ENCODE measurements around the gene PPARGC1A. TPM values are rescaled to one million over a fixed set of nuclear protein-coding genes. Genes with fewer than 3 reads are reported as not detected.

Gene PPARGC1A
- total RNA-seq, 3 donors from 2014 or later, result 4.0 to 7.9 (median 6.1) TPM

- intact Hi-C loops (cut with DNase I; ENCODE audit: low total_unique reads), result no loop called here
- Histone ChIP-seq H3K9me3 (no peaks in the 10 kb centered on the region), H3K4me3 (no peak overlapping the region), H3K4me1 (no peaks in the 10 kb centered on the region), H3K27ac (no peak overlapping the region), H3K36me3 (no peaks in the 10 kb centered on the region), H3K27me3 (no peaks in the 10 kb centered on the region)
- no peak for TF ChIP-seq POLR2AphosphoS5 (IDR thresholded peaks at IDR 0.05)
- no peak for TF ChIP-seq POLR2A (IDR thresholded peaks at IDR 0.05)
- no peak for TF ChIP-seq CTCF (IDR thresholded peaks at IDR 0.05)
- DNase-seq (ENCODE audit: low spot score in 2 of 2), result no peak
Measured at GRCh38 chr4:23828020-23828715, 61.7 kb downstream of the PPARGC1A start.

GRCh38 chr4:23822181-23822580 lies 67.7 kb downstream of the PPARGC1A start:
- no peaks in the 10 kb centered on the region for H3K36me3 ChIP-seq
- no peaks in the 10 kb centered on the region for H3K4me1 ChIP-seq
- no peak for TF ChIP-seq POLR2AphosphoS5 (IDR thresholded peaks at IDR 0.05)
- no peak for TF ChIP-seq CTCF (IDR thresholded peaks at IDR 0.05)
- TF ChIP-seq POLR2A (IDR thresholded peaks at IDR 0.05), result no peak
- H3K4me3 ChIP-seq, result no peak overlapping the region
- H3K27me3 ChIP-seq, result no peaks in the 10 kb centered on the region
- intact Hi-C loops (cut with DNase I; ENCODE audit: low total_unique reads), result no loop called here
- no peak for DNase-seq (ENCODE audit: low spot score in 2 of 2)
- H3K27ac ChIP-seq, result no peak overlapping the region
- no peaks in the 10 kb centered on the region for H3K9me3 ChIP-seq

- no peaks in the 10 kb centered on the region for H3K9me3 ChIP-seq
- intact Hi-C loops (cut with DNase I; ENCODE audit: low total_unique reads), result no loop called here
- no peaks in the 10 kb centered on the region for H3K27me3 ChIP-seq
- H3K27ac ChIP-seq, result no peak overlapping the region
- no peak for TF ChIP-seq POLR2A (IDR thresholded peaks at IDR 0.05)
- TF ChIP-seq CTCF (IDR thresholded peaks at IDR 0.05), result no peak
- TF ChIP-seq POLR2AphosphoS5 (IDR thresholded peaks at IDR 0.05), result no peak
- no peak overlapping the region for H3K4me3 ChIP-seq
- no peaks in the 10 kb centered on the region for H3K4me1 ChIP-seq
- DNase-seq (ENCODE audit: low spot score in 2 of 2), result no peak
- H3K36me3 ChIP-seq, result no peaks in the 10 kb centered on the region
Measured at GRCh38 chr4:23819041-23819511, 70.8 kb downstream of the PPARGC1A start.

- H3K9me3 ChIP-seq, result no peaks in the 10 kb centered on the region
- TF ChIP-seq POLR2A (IDR thresholded peaks at IDR 0.05) (no peak), POLR2AphosphoS5 (IDR thresholded peaks at IDR 0.05) (no peak), CTCF (IDR thresholded peaks at IDR 0.05) (no peak)
- no peaks in the 10 kb centered on the region for H3K27me3 ChIP-seq
- no peak overlapping the region for H3K4me3 ChIP-seq
- no peak overlapping the region for H3K27ac ChIP-seq
- H3K36me3 ChIP-seq, result no peaks in the 10 kb centered on the region
- no peak for DNase-seq (ENCODE audit: low spot score in 2 of 2)
- intact Hi-C loops (cut with DNase I; ENCODE audit: low total_unique reads), result no loop called here
- no peaks in the 10 kb centered on the region for H3K4me1 ChIP-seq
Measured at GRCh38 chr4:23818097-23818885, 71.6 kb downstream of the PPARGC1A start.
